Smooth muscle cell (in vitro differentiated cells): ENCODE results near the gene CZIB. TPM values are rescaled to one million over a fixed set of nuclear protein-coding genes. Genes with fewer than 3 reads are reported as not detected.

Experiments
- DNase-seq: peaks from one replicate; lab custom pipeline; 2025; ENCODE audit not compliant: unreplicated experiment; lab: John Stamatoyannopoulos, UW
- H2AFZ ChIP-seq: fragments of 200-600 bp; sonication (generic); 2 replicates; pipeline ENCODE4 v1.6.0; 2016; ENCODE audit warnings: antibody characterized with exemption, low read depth, mild to moderate bottlenecking
- H3F3A ChIP-seq: fragments of 200-600 bp; sonication (generic); 2 replicates; pipeline ENCODE4 v1.6.0; 2017; ENCODE audit warnings: antibody characterized with exemption, low read depth
- H3K27ac ChIP-seq: fragments of 200-600 bp; sonication (generic); 2 replicates; pipeline ENCODE4 v1.5.1; 2016; ENCODE audit warnings: low read depth, mild to moderate bottlenecking
- H3K27me3 ChIP-seq: fragments of 200-600 bp; sonication (generic); 2 replicates; pipeline ENCODE4 v1.6.1; 2016; ENCODE audit warnings: low read depth, mild to moderate bottlenecking
- H3K36me3 ChIP-seq: fragments of 200-600 bp; sonication (generic); 2 replicates; pipeline ENCODE4 v1.5.1; 2016; ENCODE audit warnings: low read depth
- H3K4me1 ChIP-seq: fragments of 200-600 bp; sonication (generic); 2 replicates; pipeline ENCODE4 v1.5.1; 2016; ENCODE audit warnings: low read depth
- H3K4me2 ChIP-seq: fragments of 200-600 bp; sonication (generic); 2 replicates; pipeline ENCODE4 v1.6.0; 2016; ENCODE audit warnings: mild to moderate bottlenecking
- H3K4me3 ChIP-seq: fragments of 200-600 bp; sonication (generic); 2 replicates; pipeline ENCODE4 v1.5.1; 2016; ENCODE audit warnings: mild to moderate bottlenecking
- H3K79me2 ChIP-seq: fragments of 200-600 bp; sonication (generic); 2 replicates; pipeline ENCODE4 v1.6.0; 2016; ENCODE audit warnings: low read depth, mild to moderate bottlenecking
- H3K9ac ChIP-seq: fragments of 200-600 bp; sonication (generic); 2 replicates; pipeline ENCODE4 v1.6.0; 2016; ENCODE audit warnings: low read depth
- H3K9me3 ChIP-seq: fragments of 200-600 bp; sonication (generic); replicated peaks from 2 replicates; pipeline ENCODE4 v1.5.1; 2016; ENCODE audit warnings: low read depth
- H4K20me1 ChIP-seq: fragments of 200-600 bp; sonication (generic); 2 replicates; pipeline ENCODE4 v1.6.0; 2016; ENCODE audit warnings: low read depth
- CTCF ChIP-seq: fragments of 200-600 bp; sonication (generic); IDR thresholded peaks from 2 replicates; pipeline ENCODE4 v1.5.1; 2017; ENCODE audit warnings: borderline replicate concordance, mild to moderate bottlenecking, antibody characterized with exemption; ENCODE audit not compliant: insufficient read depth, poor library complexity, severe bottlenecking
- WGBS: methylation state at CpG from one replicate; pipeline ENCODE4 v1.1.7; 2016; ENCODE audit warnings: low lambda C conversion rate; 5-methylcytosine and 5-hydroxymethylcytosine counted together
- polyA plus RNA-seq: library from polyadenylated mRNA; unstranded; fragments of >200 nt; fragmentation: Nextera tagmentation; extraction: Ambion mirVana; gene quantifications from 2 replicates; pipeline ENCODE4 v1.2.1, GENCODE V29; 2016
- total RNA-seq: library from RNA; depleted of rRNA; stranded (reverse); fragments of >200 nt; gene quantifications from 2 replicates; pipeline ENCODE4 v1.2.3, GENCODE V29; 2014

CZIB gene
- total and polyA plus RNA-seq, 2 experiments from 2014 or later, result 47.9 to 49.4 TPM

DNA sequence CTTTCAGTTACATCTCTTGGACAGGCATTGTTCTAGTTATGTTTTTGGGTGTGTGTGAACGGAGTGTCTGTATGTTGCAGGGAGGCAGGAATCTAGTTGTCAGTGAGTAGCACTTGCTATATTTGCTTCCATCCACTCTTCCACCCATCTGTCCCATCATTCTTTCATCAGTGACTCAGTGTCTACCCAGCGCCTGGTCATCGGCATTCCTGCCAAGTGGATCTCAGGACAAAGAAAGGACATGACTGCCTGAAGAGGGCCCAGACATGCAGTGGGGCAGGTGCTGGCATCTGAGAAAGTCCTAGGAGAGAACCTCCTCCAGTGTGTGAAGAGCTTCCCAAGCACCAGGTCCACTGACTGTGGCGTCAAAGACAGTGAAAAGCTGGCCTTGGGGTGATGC is 45.1 kb upstream of the CZIB start:
- Histone ChIP-seq H4K20me1 (no peaks in the 10 kb centered on the region), H3F3A (no peaks in the 10 kb centered on the region), H2AFZ (no peak overlapping the region), H3K4me3 (no peak overlapping the region), H3K27ac (no peak overlapping the region), H3K79me2 (no peaks in the 10 kb centered on the region), H3K9ac (no peak overlapping the region), H3K9me3 (no peaks in the 10 kb centered on the region), H3K36me3 (no peaks in the 10 kb centered on the region), H3K4me2 (no peak overlapping the region), H3K27me3 (no peaks in the 10 kb centered on the region), H3K4me1 (no peaks in the 10 kb centered on the region)
- 94% methylated on average over 4 of the region's 4 CpGs for WGBS
- TF ChIP-seq CTCF, result no peak
- no peak for DNase-seq

GRCh38 chr1:53264048-53264447 is 43.6 kb upstream of the CZIB start:
- Histone ChIP-seq H3K4me1 (no peaks in the 10 kb centered on the region), H3K4me2 (no peak overlapping the region), H2AFZ (no peak overlapping the region), H3K36me3 (no peaks in the 10 kb centered on the region), H3K27ac (no peak overlapping the region), H4K20me1 (no peaks in the 10 kb centered on the region), H3K4me3 (no peak overlapping the region), H3K27me3 (no peaks in the 10 kb centered on the region), H3K79me2 (no peaks in the 10 kb centered on the region), H3K9ac (no peak overlapping the region), H3F3A (no peaks in the 10 kb centered on the region), H3K9me3 (no peaks in the 10 kb centered on the region)
- DNase-seq, result no peak
- TF ChIP-seq CTCF, result no peak
- whole genome bisulfite sequencing, result 97% methylated on average over 11 of the region's 11 CpGs

- no peaks in the 10 kb centered on the region for H3K4me1 ChIP-seq
- no peak for TF ChIP-seq CTCF
- H3K36me3 ChIP-seq, result no peaks in the 10 kb centered on the region
- no peaks in the 10 kb centered on the region for H3K27me3 ChIP-seq
- no peak overlapping the region for H3K9ac ChIP-seq
- no peaks in the 10 kb centered on the region for H4K20me1 ChIP-seq
- H3F3A ChIP-seq, result no peaks in the 10 kb centered on the region
- no peak overlapping the region for H3K4me2 ChIP-seq
- H3K9me3 ChIP-seq, result no peaks in the 10 kb centered on the region
- no peak for DNase-seq
- H3K27ac ChIP-seq, result no peak overlapping the region
- no peaks in the 10 kb centered on the region for H3K79me2 ChIP-seq
- H3K4me3 ChIP-seq, result no peak overlapping the region
- no peak overlapping the region for H2AFZ ChIP-seq
- 95% methylated on average over 3 of the region's 3 CpGs for WGBS
Measured at GRCh38 chr1:53262000-53262399, 41.6 kb upstream of the CZIB start.

- 46% methylated on average over 4 of the region's 4 CpGs for WGBS
Measured at GRCh38 chr1:53260631-53261247, 40.3 kb upstream of the CZIB start.

More at GRCh38 chr1:53260631-53261247, 40.3 kb upstream of the CZIB start:
- Histone ChIP-seq H3K79me2 (no peaks in the 10 kb centered on the region), H4K20me1 (no peaks in the 10 kb centered on the region), H3K4me3 (no peak overlapping the region), H2AFZ (no peak overlapping the region), H3K9ac (no peak overlapping the region), H3K36me3 (no peaks in the 10 kb centered on the region), H3K9me3 (no peaks in the 10 kb centered on the region), H3K4me2 (no peak overlapping the region), H3F3A (no peaks in the 10 kb centered on the region), H3K27ac (no peak overlapping the region), H3K4me1 (no peaks in the 10 kb centered on the region), H3K27me3 (no peaks in the 10 kb centered on the region)
- no peak for TF ChIP-seq CTCF
- no peak for DNase-seq
